Stomach (tissue), 9 donors: ENCODE measurements around the gene FBXO2. TPM values are rescaled to one million over a fixed set of nuclear protein-coding genes. Genes with fewer than 3 reads are reported as not detected.
"Not testable (repeated sequence)": the region's sequence is repeated elsewhere in the genome, so short reads cannot be mapped to it uniquely, and the experiment has no call there.

Experiments
- DNase-seq, 2 donors: peaks; one replicate each; pipeline versions ENCODE4 v3.0.0 to v3.0.0-alpha.2; 2013 to 2019
- H3K27ac ChIP-seq, 5 donors: fragments of 200-600 bp in 4 of 5; sonication (generic) in 4 of 5; one replicate each; pipeline ENCODE4 v1.5.1; 2013 to 2019; ENCODE audit warnings: mild to moderate bottlenecking in 1 of 5, moderate library complexity in 1 of 5
- H3K27me3 ChIP-seq, 3 donors: fragments of 200-600 bp; sonication (generic); one replicate each; pipeline ENCODE4 v1.5.1; 2017 to 2019; ENCODE audit warnings: mixed run types in 1 of 3
- H3K36me3 ChIP-seq, 4 donors: fragments of 200-600 bp; sonication (generic); 1 replicate in 3 of 4; 2 replicates in 1 of 4; pipeline ENCODE4 v1.5.1; 2016 to 2019
- H3K4me1 ChIP-seq, 4 donors: fragments of 200-600 bp; sonication (generic); one replicate each; pipeline ENCODE4 v1.5.1; 2016 to 2019
- H3K4me3 ChIP-seq, 4 donors: fragments of 200-600 bp; sonication (generic) in 3 of 4; one replicate each; pipeline ENCODE4 v1.5.1; 2016 to 2019; ENCODE audit warnings: mild to moderate bottlenecking in 1 of 4
- H3K9me3 ChIP-seq, 4 donors: fragments of 200-600 bp; sonication (generic); one replicate each; pipeline ENCODE4 v1.5.1; 2016 to 2019
- EP300 ChIP-seq: sonication (generic); formaldehyde crosslinking; IDR thresholded peaks from one replicate; pipeline ENCODE4 v1.6.1; 2017; ENCODE audit warnings: antibody characterized with exemption
- POLR2A ChIP-seq, 4 donors: fragments of 450-650 bp; IDR thresholded peaks; one replicate each; pipeline ENCODE4 v1.6.1; 2016; ENCODE audit warnings: antibody characterized with exemption in 4 of 4, control low read depth in 2 of 4, mild to moderate bottlenecking in 1 of 4, moderate library complexity in 1 of 4
- POLR2AphosphoS5 ChIP-seq, 3 donors: sonication (generic); formaldehyde crosslinking; IDR thresholded peaks; one replicate each; pipeline ENCODE4 v1.6.1; 2016; ENCODE audit warnings: antibody characterized with exemption in 3 of 3
- WGBS, 5 donors: extraction: QIAGEN DNeasy Blood & Tissue Kit in 3 of 5; methylation state at CpG; one replicate each; pipeline versions ENCODE4 v1.1.5 to v1.1.7; 2013 to 2018; 5-methylcytosine and 5-hydroxymethylcytosine counted together
- intact Hi-C: fragments of 100-400 bp; cut with DNase I; formaldehyde crosslinking; loops from one replicate; pipeline ENCODE4 v1.15.1; 2023; ENCODE audit warnings: low total_unique reads
- polyA plus RNA-seq, 3 donors: library from polyadenylated mRNA; stranded (reverse); fragments of 200-250 nt; gene quantifications; one replicate each; pipeline ENCODE4 v1.2.3, GENCODE V29; 2013
- total RNA-seq, 5 donors: library from RNA; depleted of rRNA; stranded (reverse); fragments of >200 nt; gene quantifications; one replicate each; pipeline versions ENCODE4 v1.1.0 to v1.2.3, GENCODE V29; 2014 to 2016
- TF ChIP-seq, protein P1 (sequence below), 7 experiments: fragments of 450-650 bp in 4 of 7; fragments of 200-600 bp in 3 of 7; sonication (generic) in 3 of 7; IDR thresholded peaks; one replicate each; pipeline ENCODE4 v1.5.1; 2016 to 2019; ENCODE audit warnings: antibody characterized with exemption in 7 of 7, control low read depth in 2 of 7, mild to moderate bottlenecking in 1 of 7
- donor health status: healthy with polysubstance abuse.
- donor health status: Bipolar disorder and iron deficiency.
- donor health status: healthy.

Gene FBXO2
- total and polyA plus RNA-seq, 8 donors = 2.5 to 16.7 (median 9.0) TPM; not detected in 2

DNA sequence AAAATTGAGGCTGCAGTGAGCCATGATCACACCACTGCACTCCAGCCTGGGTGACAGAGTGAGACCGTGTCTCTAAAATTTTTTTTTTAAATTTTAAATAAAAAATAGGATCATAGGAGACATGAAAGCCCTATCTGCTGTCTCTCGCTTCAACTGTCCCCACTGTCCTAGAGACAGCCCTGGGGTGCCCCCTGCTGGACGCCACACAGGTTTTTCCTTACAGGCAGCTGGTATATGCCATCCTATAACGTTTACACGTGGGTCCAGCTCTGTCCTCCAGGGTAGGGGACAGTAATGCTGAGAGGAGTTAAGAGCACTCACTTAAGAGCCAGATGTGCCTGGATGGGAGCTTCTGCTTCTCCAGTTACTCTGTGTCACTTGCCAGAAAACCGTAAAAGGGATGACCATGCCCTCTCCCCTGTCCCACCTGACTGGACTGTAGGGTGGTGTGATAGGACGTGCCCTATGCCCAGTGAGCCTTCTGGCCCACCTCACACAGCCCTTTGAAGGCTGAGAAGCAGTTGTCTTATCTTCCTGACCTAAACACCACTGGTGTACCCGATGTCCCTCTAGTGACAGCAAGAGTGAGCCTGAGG is 8.5 kb downstream of the FBXO2 start:
- Histone ChIP-seq H3K4me1 (peaks cover 28 to 30% (median 29%) of the 10 kb centered on the region in 4 donors), H3K36me3 (no peaks in the 10 kb centered on the region), H3K27ac (no peak overlapping the region), H3K4me3 (no peak overlapping the region), H3K9me3 (no peaks in the 10 kb centered on the region), H3K27me3 (peaks cover 0 to 66% (median 20%) of the 10 kb centered on the region in 3 donors)
- TF ChIP-seq POLR2A (IDR thresholded peaks at IDR 0.05) (no peak), POLR2AphosphoS5 (IDR thresholded peaks at IDR 0.05) (no peak), EP300 (no peak)
- TF ChIP-seq, protein P1, sequence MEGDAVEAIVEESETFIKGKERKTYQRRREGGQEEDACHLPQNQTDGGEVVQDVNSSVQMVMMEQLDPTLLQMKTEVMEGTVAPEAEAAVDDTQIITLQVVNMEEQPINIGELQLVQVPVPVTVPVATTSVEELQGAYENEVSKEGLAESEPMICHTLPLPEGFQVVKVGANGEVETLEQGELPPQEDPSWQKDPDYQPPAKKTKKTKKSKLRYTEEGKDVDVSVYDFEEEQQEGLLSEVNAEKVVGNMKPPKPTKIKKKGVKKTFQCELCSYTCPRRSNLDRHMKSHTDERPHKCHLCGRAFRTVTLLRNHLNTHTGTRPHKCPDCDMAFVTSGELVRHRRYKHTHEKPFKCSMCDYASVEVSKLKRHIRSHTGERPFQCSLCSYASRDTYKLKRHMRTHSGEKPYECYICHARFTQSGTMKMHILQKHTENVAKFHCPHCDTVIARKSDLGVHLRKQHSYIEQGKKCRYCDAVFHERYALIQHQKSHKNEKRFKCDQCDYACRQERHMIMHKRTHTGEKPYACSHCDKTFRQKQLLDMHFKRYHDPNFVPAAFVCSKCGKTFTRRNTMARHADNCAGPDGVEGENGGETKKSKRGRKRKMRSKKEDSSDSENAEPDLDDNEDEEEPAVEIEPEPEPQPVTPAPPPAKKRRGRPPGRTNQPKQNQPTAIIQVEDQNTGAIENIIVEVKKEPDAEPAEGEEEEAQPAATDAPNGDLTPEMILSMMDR (IDR thresholded peaks at IDR 0.05) = peak in 5 of 7 experiments; percentile 24 to 72 (median 49)
- WGBS, 5 donors = 24 to 32% (median 30%) methylated on average over 8 of the region's 8 CpGs
- DNase-seq = peak; percentile 82 to 89
- intact Hi-C loops = loop anchor here (5.0 kb wide), 1 partner anchor 77 kb away; no protein-coding TSS in a partner anchor

DNA sequence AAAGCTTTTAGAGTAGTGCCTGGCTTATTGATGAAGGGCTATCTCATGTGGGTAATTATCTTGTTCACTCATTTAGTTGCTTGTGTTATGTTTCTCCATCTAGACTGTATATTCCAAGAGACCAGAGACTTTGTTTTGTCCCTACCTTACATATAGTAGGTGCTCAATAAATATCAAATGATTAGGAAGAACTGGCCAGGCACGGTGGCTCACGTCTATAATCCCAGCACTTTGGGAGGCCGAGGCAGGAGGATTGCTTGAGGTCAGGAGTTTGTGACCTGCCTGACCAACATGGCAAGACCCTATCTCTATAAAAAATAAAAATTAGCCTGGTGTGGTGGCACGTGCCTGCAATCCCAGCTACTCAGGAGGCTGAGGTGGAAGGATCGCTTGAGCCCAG is 9.0 kb downstream of the FBXO2 start:
- peaks cover 23 to 25% (median 24%) of the 10 kb centered on the region in 4 donors for H3K4me1 ChIP-seq
- 87 to 94% (median 92%) methylated on average over 5 of the region's 5 CpGs for WGBS, 5 donors
- peaks cover 0 to 63% (median 20%) of the 10 kb centered on the region in 3 donors for H3K27me3 ChIP-seq
- H3K4me3 ChIP-seq = no peak overlapping the region
- H3K27ac ChIP-seq = no peak overlapping the region
- no peaks in the 10 kb centered on the region for H3K9me3 ChIP-seq
- TF ChIP-seq EP300 (no peak), POLR2AphosphoS5 (IDR thresholded peaks at IDR 0.05) (no peak)
- TF ChIP-seq, protein P1 (IDR thresholded peaks at IDR 0.05) = no peak
- intact Hi-C loops = loop anchor here (5.0 kb wide), 1 partner anchor 77 kb away; no protein-coding TSS in a partner anchor
- no peaks in the 10 kb centered on the region for H3K36me3 ChIP-seq
- no peak for DNase-seq

DNA sequence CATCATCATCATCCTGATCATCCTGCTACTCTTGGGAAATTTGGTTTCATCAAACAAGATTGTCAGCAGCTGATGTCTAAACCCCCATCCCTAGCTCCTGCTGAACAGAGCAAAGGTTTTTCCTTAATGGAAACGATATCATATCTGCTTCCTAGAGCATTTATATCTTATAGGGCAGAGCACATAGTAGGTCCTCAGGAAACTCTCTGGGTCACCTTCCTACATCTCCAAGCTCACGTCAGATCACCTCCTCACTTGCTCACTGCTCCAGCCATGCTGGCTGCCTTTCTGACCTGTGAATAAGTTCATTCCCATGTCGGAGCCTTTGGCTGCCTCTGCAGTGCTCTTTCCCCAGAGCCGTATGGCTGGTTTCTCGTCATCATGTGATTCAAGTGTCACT is 10.4 kb downstream of the FBXO2 start:
- Histone ChIP-seq H3K36me3 (no peaks in the 10 kb centered on the region), H3K4me3 (no peak overlapping the region), H3K4me1 (peaks cover 8 to 10% (median 9%) of the 10 kb centered on the region in 4 donors), H3K9me3 (no peaks in the 10 kb centered on the region), H3K27me3 (peaks cover 0 to 61% (median 5%) of the 10 kb centered on the region in 3 donors), H3K27ac (no peak overlapping the region)
- 53 to 59% (median 58%) methylated on average over 5 of the region's 5 CpGs for WGBS, 5 donors
- no peak for DNase-seq
- intact Hi-C loops = loop anchor here (5.0 kb wide), 1 partner anchor 401 kb away; no protein-coding TSS in a partner anchor
- no peak for TF ChIP-seq EP300
- no peak for TF ChIP-seq POLR2A (IDR thresholded peaks at IDR 0.05)
- no peak for TF ChIP-seq POLR2AphosphoS5 (IDR thresholded peaks at IDR 0.05)
- TF ChIP-seq, protein P1 (IDR thresholded peaks at IDR 0.05) = no peak

DNA sequence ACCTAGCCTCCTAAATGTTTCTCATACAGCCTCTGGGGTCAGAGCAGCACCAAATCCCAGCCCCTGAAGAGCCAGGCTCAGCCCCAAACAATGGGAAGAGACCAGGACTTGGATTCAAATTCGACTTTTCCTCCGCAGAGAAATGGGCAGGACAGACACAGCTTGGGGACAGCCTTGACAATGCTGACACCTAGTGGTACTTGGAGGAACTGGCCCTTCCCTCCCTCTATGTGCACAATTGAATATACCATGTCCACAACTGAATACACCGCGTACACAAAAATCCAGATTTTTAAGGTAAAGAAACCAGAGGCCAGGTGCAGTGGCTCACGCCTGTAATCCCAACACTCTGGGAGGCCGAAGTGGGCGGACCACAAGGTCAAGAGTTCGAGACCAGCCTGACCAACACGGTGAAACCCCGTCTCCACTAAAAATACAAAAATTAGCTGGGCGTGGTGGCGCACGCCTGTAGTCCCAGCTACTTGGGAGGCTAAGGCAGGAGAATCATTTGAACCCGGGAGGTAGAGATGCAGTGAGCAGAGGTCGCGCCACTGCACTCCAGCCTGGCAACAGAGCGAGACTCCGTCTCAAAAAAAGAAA is 11.7 kb downstream of the FBXO2 start:
- not testable (repeated sequence) for H3K36me3 ChIP-seq, H3K4me1 ChIP-seq, H3K4me3 ChIP-seq, H3K27ac ChIP-seq, H3K9me3 ChIP-seq
- H3K27me3 ChIP-seq = peaks cover 0 to 61% (median 0%) of the 10 kb centered on the region in 3 donors
- peak; percentile 71 to 87 for DNase-seq
- WGBS, 5 donors = 53 to 57% (median 56%) methylated on average over 18 of the region's 18 CpGs
- intact Hi-C loops = loop anchor here (5.0 kb wide), 1 partner anchor 400 kb away; no protein-coding TSS in a partner anchor
- peak in 1 of 3 donors; percentile 8 for TF ChIP-seq POLR2AphosphoS5 (IDR thresholded peaks at IDR 0.05)
- TF ChIP-seq, protein P1 (IDR thresholded peaks at IDR 0.05) = peak in 5 of 7 experiments; percentile 94 to 98 (median 96)
